HuH-7.5 (cell line): ENCODE data around the gene LAMTOR2.
"Not testable (repeated sequence)": the region's sequence is repeated elsewhere in the genome, so short reads cannot be mapped to it uniquely, and the experiment has no call there.

Experiments
- DNase-seq: peaks from one replicate; pipeline ENCODE4 v3.0.0; 2011; ENCODE audit warnings: low spot score

Gene LAMTOR2

GRCh38 chr1:156054500-156055280 is at the start of gene LAMTOR2:
Gene LAMTOR2 (plus strand): TSS chr1:156054782. CDS start chr1:156054890, 108 bp downstream.
- peak; percentile 96 for DNase-seq

DNA sequence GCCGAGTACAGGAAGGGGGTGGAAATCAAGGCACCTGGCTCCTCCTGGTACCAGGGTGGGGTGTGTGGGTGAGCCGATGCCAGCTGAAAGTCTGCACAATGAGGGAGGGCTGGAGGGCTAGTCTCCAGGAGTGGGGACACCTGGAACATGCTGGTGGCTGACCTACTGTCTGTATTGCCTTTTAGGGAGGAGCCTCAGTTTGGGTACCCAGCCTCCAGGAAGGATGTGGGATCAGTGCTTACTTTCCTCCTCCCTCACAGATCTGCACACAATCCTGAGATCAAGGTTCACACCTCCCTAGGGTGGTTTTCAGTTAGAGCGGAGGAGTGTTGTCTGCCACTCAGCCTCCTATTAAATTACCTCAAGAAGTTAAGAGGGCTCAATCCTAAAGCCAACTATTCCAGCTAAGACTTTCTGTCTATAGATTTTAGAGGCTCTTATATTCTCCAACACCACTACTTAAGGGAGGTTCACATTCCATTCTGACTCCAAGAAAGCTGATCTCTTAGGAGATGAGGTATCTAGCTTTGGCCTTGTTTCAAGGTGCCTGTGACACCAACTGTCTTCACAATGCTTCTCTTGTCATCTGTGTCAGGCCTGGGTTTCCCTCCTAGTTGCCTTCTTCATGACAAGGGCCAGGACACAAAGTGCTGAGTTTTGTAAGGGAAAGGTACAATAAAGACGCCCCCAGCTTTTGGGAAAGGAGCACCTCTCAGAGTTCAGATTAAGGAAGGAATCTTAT is 49.6 kb upstream of the LAMTOR2 start:
- no peak for DNase-seq

DNA sequence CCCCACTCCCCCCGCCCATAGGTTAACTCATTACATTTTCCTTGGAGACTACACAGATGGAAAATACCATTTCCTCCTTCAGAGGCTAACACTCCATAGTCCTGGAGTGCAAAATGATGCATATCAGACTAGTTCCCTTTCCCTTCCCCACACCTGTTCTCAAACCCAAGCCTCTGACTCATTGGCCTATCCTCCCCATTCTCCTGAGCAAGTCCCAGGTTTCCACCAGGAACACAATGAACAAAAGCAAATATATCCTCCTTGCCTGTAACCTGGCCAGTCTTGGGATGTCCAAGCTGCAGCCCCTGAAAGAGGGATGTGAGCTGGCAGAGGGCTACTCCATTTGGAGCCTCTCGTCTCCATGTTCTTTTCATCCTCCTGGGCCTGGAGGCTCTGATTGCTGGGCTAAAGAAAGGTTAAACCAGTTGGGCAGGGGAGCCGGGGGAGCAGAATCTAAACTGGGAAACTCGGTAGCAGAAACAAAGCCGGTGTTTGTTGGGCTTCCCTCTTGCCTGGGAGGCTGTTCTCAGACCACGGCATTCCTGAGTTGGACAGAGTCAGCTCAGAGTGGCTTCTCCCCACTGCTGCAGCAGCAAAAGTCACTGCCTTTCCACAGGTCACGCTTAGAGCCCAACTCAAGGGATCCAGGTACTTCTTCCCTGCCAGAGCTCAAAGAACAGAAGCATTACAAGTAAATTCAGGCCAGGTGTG is 47.8 kb upstream of the LAMTOR2 start:
- DNase-seq, result no peak

DNA sequence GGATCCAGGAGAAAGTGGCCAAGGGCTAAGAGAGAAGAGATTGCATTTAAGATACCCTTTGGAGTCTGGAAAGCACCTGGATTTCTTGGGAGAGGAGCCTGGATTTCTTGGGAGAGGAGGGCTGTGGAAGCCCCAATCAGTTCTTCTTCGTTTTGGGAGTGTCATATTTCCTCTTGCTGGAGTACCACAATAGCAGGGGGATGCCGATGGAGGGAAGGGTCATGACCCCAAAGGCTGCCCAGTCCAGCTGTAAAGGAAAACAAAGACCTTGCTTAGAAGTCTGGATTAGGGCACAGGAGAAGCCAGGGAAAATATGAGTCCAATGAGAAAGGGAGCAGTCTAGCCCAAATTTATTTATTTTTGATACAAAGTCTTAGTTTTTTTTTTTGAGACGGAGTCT is 45.2 kb upstream of the LAMTOR2 start:
- DNase-seq, result no peak

GRCh38 chr1:156012051-156012817 is 42.3 kb upstream of the LAMTOR2 start:
- no peak for DNase-seq

GRCh38 chr1:156014829-156015228 is 39.8 kb upstream of the LAMTOR2 start:
- no peak for DNase-seq

- DNase-seq, result no peak
These were observed 34.7 kb upstream of the LAMTOR2 start for GRCh38 chr1:156019946-156020292.

DNA sequence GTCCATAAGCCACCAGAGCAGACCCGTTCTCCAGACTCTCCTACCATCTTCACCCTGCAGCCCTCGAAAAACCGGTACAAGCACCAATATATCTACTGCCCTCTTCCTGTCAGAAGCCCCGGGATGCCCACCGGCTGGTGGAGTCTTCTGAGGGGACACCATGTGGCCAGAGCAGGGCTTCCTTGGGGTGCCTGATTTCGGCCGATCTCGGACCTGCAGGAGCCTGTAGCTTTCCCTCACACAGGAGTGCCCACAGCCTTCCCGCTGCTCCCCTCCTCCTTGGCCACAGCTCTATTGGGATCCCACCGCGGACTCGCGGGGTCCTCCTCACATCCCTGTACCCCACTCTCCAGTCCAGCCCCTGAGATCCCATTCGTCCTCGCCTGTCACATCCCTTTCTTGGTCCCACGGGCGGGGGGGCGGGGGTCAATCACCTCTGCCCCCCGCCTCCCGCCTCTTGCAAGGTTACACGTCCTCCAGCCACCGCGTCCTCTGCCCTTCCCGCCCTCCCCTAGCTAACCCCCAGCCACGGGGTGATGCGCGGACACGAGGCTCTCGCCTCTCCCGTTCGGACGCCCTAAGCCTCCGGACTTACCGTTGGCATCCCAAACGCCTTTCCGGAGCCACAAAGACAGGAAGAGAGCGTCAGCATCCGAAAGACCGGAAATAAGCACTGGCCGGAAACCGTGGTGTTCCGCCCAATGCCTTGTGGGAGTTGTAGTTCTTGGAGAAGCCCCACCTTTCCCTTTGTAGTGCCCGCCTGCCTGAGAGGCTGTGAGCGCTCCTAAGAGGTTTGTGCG is 34.1 kb upstream of the LAMTOR2 start, which contains the start of gene SSR2:
SSR2 (minus strand) TSS at position 659 of the 800 bp plus-strand sequence. CDS start 784 bp downstream, outside the sequence.
- DNase-seq, result peak; percentile 90

GRCh38 chr1:156021093-156021428 is 33.5 kb upstream of the LAMTOR2 start:
- no peak for DNase-seq

DNA sequence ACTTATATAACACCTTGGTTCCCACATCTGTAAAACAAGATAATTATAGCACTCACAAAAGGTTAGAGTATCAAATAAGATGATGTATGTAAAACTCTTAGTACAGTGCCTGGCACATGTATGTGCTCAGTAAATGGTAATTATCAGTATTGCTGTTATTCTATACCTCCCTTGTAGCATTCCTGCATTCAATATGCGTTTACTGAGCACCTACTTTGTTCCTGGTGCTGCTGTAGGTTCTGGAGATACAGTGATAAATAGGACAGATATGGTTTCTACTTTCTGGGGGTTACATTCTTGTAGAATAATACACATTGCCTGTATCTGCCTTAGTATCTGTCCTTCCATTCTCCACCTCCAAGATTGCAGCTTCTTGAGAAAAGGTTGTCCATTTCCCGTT is 32.6 kb upstream of the LAMTOR2 start:
- DNase-seq, result no peak

DNA sequence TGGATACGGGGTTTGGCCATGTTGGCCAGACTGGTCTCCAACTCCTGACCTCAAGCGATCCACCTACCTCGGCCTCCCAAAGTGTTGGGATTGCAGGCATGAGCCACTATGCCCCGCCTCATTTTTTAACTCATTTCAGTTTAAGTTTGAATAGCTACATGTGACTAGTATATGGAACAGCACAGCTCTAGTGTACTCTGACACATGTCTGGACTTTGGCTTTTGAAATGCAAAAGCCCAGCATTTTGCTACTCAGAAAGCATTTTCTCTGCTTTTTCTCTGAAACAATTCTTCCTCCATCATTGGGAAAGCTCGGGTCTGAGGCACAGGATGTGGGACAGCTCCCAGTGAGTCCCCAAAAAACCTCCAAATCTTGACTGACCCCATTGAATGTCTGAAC is 29.8 kb upstream of the LAMTOR2 start:
- DNase-seq, result no peak

- DNase-seq, result peak; percentile 80
These were observed 28.7 kb upstream of the LAMTOR2 start for GRCh38 chr1:156025876-156026275.

DNA sequence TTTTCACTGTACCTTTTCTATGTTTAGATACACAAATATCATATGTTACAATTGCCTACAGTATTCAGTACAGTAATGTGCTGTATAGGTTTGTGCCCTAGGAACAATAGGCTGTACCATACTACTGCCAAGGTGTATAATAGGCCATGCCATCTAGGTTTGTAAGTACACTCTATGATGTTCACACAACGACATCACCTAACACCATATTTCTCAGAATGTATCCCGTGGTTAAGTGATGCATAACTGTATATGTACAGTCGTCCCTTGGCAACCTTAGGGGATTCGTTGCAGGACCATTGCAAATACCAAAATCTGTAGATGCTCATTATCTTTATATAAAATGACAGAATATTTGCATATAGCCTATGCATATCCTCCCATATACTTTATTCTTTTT is 28.0 kb upstream of the LAMTOR2 start:
- DNase-seq, result no peak

DNA sequence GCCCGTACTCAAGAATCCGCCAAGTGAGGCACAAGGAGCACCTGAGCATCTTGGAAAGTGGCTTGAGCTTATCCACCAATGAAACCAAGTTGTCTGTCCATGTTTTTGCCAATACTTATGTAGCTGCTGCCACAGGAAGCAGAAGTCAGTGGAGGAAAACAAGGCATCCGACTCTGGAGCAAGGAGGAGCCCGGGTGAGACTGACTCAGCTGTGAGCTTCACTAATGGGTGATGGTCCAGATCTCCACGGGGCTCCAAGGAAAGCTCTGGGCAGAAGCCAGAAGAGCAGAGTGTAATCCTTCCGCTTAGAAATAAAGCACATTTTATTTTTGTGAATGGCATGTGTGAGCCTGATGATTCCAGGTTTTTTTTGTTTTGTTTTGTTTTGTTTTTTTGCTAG is 21.6 kb upstream of the LAMTOR2 start:
- DNase-seq, result no peak

GRCh38 chr1:156034991-156035390 is 19.6 kb upstream of the LAMTOR2 start:
- DNase-seq, result not testable (repeated sequence)

- no peak for DNase-seq
These were observed 11.8 kb upstream of the LAMTOR2 start for GRCh38 chr1:156042828-156043227.

GRCh38 chr1:156045076-156045475 is 9.5 kb upstream of the LAMTOR2 start:
- DNase-seq, result no peak

GRCh38 chr1:156048663-156049258 is 5.8 kb upstream of the LAMTOR2 start:
- DNase-seq, result no peak

DNA sequence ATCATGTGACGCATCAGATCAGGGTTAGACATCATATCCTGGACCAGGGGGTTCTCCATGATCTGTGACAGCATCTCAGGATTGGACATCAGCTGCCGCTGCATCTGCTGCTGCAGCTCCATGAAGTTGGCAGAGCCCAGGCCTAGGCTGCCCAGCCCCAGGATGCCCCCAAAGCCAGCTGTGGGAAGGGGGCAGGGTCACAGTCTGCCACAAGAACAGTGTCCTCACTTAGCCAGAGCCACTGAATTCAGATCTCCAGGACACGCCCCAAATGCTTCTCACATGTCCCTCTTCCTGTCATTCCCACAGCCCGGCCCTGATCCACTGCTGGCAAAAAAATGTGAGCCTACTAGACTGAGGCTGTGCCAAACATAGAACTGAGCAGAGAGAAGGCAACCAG is 4.2 kb upstream of the LAMTOR2 start:
- DNase-seq, result no peak

DNA sequence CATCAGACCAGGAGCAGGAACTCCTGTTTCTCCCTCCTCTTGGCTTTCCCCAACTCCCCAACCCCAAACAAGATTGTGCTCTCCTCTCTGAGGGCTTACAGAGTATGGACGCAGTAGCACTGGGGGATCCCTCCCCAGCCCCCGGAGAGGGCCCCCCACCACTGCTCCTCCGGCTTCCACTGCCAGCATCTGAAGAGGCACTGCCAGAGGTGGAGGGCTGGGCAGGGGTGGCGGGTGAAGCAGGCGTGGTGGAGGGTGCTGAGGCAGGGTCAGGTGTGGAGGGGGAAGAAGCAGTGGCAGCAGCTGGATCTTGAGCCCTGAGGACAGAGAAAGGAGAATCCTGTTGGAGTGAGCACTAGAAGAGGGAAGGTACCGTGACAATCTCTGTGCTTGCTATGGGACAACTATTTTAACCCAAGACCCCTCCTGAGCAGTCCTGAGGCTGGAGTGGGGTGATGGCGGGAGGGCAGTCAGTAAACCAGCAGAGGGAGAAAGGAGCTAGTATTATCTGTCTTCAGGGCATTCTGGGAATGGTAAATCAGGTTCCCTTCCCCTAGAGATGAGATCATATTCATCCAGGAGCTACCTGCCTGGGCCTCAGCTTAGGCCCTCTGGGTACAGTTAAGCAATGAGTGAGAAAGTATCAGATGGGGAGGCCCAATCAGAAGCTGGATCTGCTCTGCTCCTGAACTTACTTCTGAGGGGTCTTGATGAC is 3.4 kb upstream of the LAMTOR2 start:
- DNase-seq, result no peak
